Common myeloid progenitor, CD34-positive (primary cell): ENCODE results near the gene DVL1.

Experiments used
- CTCF ChIA-PET: fragments of 350-600 bp; sonication (Branson Sonifier 250); formaldehyde crosslinking; loops from one replicate; lab custom pipeline; 2021; ENCODE audit warnings: antibody characterized with exemption; lab: Charles Lee
- POLR2A ChIA-PET: fragments of 350-600 bp; sonication (Branson Sonifier 250); formaldehyde crosslinking; loops from one replicate; lab custom pipeline; 2021; ENCODE audit warnings: antibody characterized with exemption; lab: Charles Lee
- DNase-seq, 3 donors: peaks; one replicate each; pipeline versions ENCODE4 v3.0.0 to v3.0.0-alpha.2; 2013
- H3K27ac ChIP-seq, 2 experiments: 1 replicate in 1 of 2; 2 replicates in 1 of 2; pipeline ENCODE4 v1.7.0; 2013; ENCODE audit warnings: inconsistent platforms in 2 of 2, low read length in 2 of 2, mild to moderate bottlenecking in 2 of 2, low read depth in 1 of 2, moderate library complexity in 1 of 2; ENCODE audit not compliant: severe bottlenecking in 2 of 2, insufficient read depth in 1 of 2, poor library complexity in 1 of 2
- H3K27me3 ChIP-seq, 5 experiments: replicated peaks in 2 of 5; 1 replicate in 3 of 5; 2 replicates in 2 of 5; pipeline versions ENCODE4 v1.6.1 to v1.7.0; 2013; ENCODE audit warnings: low read length in 4 of 5, mild to moderate bottlenecking in 2 of 5, moderate library complexity in 2 of 5, inconsistent platforms in 1 of 5; ENCODE audit not compliant: insufficient read depth in 5 of 5, control insufficient read depth in 4 of 5
- H3K36me3 ChIP-seq, 4 experiments: 1 replicate in 2 of 4; 2 replicates in 2 of 4; pipeline versions ENCODE4 v1.6.1 to v1.7.0; 2013; ENCODE audit warnings: low read length in 3 of 4, control low read depth in 1 of 4, mild to moderate bottlenecking in 1 of 4; ENCODE audit not compliant: control insufficient read depth in 4 of 4, insufficient read depth in 4 of 4
- H3K4me1 ChIP-seq, 4 experiments: 1 replicate in 3 of 4; 2 replicates in 1 of 4; pipeline versions ENCODE4 v1.6.1 to v1.7.1; 2013; ENCODE audit warnings: low read length in 3 of 4, mild to moderate bottlenecking in 3 of 4, control low read depth in 1 of 4, inconsistent platforms in 1 of 4, moderate library complexity in 1 of 4; ENCODE audit not compliant: control insufficient read depth in 4 of 4, insufficient read depth in 4 of 4; ENCODE audit errors: control extremely low read depth in 1 of 4
- H3K4me3 ChIP-seq, 7 experiments: 1 replicate in 4 of 7; 2 replicates in 3 of 7; pipeline versions ENCODE4 v1.5.1 to v1.7.0; 2013; ENCODE audit warnings: mild to moderate bottlenecking in 7 of 7, low read length in 6 of 7, moderate library complexity in 6 of 7, inconsistent platforms in 2 of 7, low read depth in 2 of 7, control low read depth in 1 of 7; ENCODE audit not compliant: insufficient read depth in 4 of 7, control insufficient read depth in 1 of 7; ENCODE audit errors: extremely low read depth in 1 of 7
- H3K9me3 ChIP-seq, 5 experiments: 1 replicate in 4 of 5; 2 replicates in 1 of 5; pipeline versions ENCODE4 v1.6.1 to v1.7.1; 2013; ENCODE audit warnings: low read length in 4 of 5, mild to moderate bottlenecking in 2 of 5, inconsistent platforms in 1 of 5, low read depth in 1 of 5, moderate library complexity in 1 of 5; ENCODE audit not compliant: control insufficient read depth in 4 of 5, insufficient read depth in 2 of 5; ENCODE audit errors: control extremely low read depth in 1 of 5
- WGBS: methylation state at CpG from one replicate; pipeline ENCODE4 v1.1.5; 2013; ENCODE audit not compliant: insufficient coverage; 5-methylcytosine and 5-hydroxymethylcytosine counted together

The DVL1 gene

GRCh38 chr1:1381294-1381693, 32.1 kb upstream of the DVL1 start:
- CTCF ChIA-PET = interaction anchor here (0.8 to 1.3 kb wide), 2 partner anchors 10 to 18 kb away, joined by 3 to 6 read pairs; partner anchors contain the start of gene CCNL2
- H3K27ac ChIP-seq = no peak overlapping the region
- peaks cover 0 to 29% (median 9%) of the 10 kb centered on the region in 4 experiments for H3K36me3 ChIP-seq
- WGBS = 80% methylated on average over 5 of the region's 8 CpGs
- no peak overlapping the region for H3K4me3 ChIP-seq
- POLR2A ChIA-PET = no interaction called here
- H3K9me3 ChIP-seq = no peaks in the 10 kb centered on the region
- no peaks in the 10 kb centered on the region for H3K27me3 ChIP-seq
- no peak for DNase-seq
- peaks cover 0 to 3% (median under 1%) of the 10 kb centered on the region in 4 experiments for H3K4me1 ChIP-seq

GRCh38 chr1:1380860-1381259, 31.6 kb upstream of the DVL1 start:
- CTCF ChIA-PET = interaction anchor here (0.8 to 1.3 kb wide), 2 partner anchors 10 to 18 kb away, joined by 3 to 6 read pairs; partner anchors contain the start of gene CCNL2
- Histone ChIP-seq H3K27ac (no peak overlapping the region), H3K4me3 (no peak overlapping the region), H3K9me3 (no peaks in the 10 kb centered on the region), H3K27me3 (no peaks in the 10 kb centered on the region), H3K4me1 (peaks cover 0 to 8% (median 5%) of the 10 kb centered on the region in 4 experiments), H3K36me3 (peaks cover 0 to 24% (median 5%) of the 10 kb centered on the region in 4 experiments)
- POLR2A ChIA-PET = no interaction called here
- no peak for DNase-seq
- WGBS = 96% methylated on average over 16 of the region's 16 CpGs

GRCh38 chr1:1377540-1378205, 28.5 kb upstream of the DVL1 start:
- no peaks in the 10 kb centered on the region for H3K9me3 ChIP-seq
- no peak overlapping the region for H3K27ac ChIP-seq
- ChIA-PET CTCF (interaction anchor here (0.6 to 1.0 kb wide), 2 partner anchors 34 to 63 kb away, joined by 3 read pairs; no protein-coding TSS in a partner anchor), POLR2A (no interaction called here)
- no peak overlapping the region for H3K4me3 ChIP-seq
- peaks cover 0 to 28% (median 20%) of the 10 kb centered on the region in 4 experiments for H3K4me1 ChIP-seq
- no peak for DNase-seq
- peaks cover 0 to 27% (median 7%) of the 10 kb centered on the region in 4 experiments for H3K36me3 ChIP-seq
- 95% methylated on average over 8 of the region's 16 CpGs for whole genome bisulfite sequencing
- H3K27me3 ChIP-seq = no peaks in the 10 kb centered on the region

GRCh38 chr1:1376551-1377226, 27.5 kb upstream of the DVL1 start:
- POLR2A ChIA-PET = interaction anchor here (1.7 kb wide), 1 partner anchor 23 kb away, joined by 10 read pairs; the partner anchor contains the start of gene CCNL2
- DNase-seq = no peak
- Histone ChIP-seq H3K9me3 (no peaks in the 10 kb centered on the region), H3K27ac (peak overlapping the region in 1 of 2 experiments; percentile 91), H3K4me1 (peaks cover 0 to 37% (median 27%) of the 10 kb centered on the region in 4 experiments), H3K36me3 (peaks cover 0 to 24% (median 7%) of the 10 kb centered on the region in 4 experiments), H3K4me3 (no peak overlapping the region), H3K27me3 (no peaks in the 10 kb centered on the region)
- 91% methylated on average over 9 of the region's 10 CpGs for WGBS
- CTCF ChIA-PET = no interaction called here

GRCh38 chr1:1374929-1375662, 25.9 kb upstream of the DVL1 start, which contains the start of gene AURKAIP1:
Gene AURKAIP1, minus strand, starts transcription at chr1:1375207. Its CDS starts 451 bp downstream, at chr1:1374756.
- under 1% methylated on average over 81 of the region's 85 CpGs for WGBS
- Histone ChIP-seq H3K9me3 (no peaks in the 10 kb centered on the region), H3K36me3 (peaks cover 0 to 19% (median 5%) of the 10 kb centered on the region in 4 experiments), H3K4me1 (peaks cover 0 to 47% (median 40%) of the 10 kb centered on the region in 4 experiments), H3K27me3 (peaks cover 0 to 6% (median 0%) of the 10 kb centered on the region in 5 experiments), H3K27ac (peak within 1 kb of the TSS; percentile 85 to 91), H3K4me3 (peak within 1 kb of the TSS; percentile 77 to 97 (median 90))
- ChIA-PET CTCF (interaction anchor here (0.6 to 1.6 kb wide), 7 partner anchors 10 to 66 kb away, joined by 3 to 5 read pairs (median 3); partner anchors contain the start of gene CCNL2), POLR2A (interaction anchor here (0.6 to 1.7 kb wide), 5 partner anchors 12 to 469 kb away, joined by 3 to 10 read pairs (median 4); partner anchors contain the start of gene CCNL2)
- peak; percentile 99 to 100 (median 100) for DNase-seq

GRCh38 chr1:1374589-1374928, 25.3 kb upstream of the DVL1 start:
- no peaks in the 10 kb centered on the region for H3K9me3 ChIP-seq
- peaks cover 0 to 47% (median 40%) of the 10 kb centered on the region in 4 experiments for H3K4me1 ChIP-seq
- H3K27ac ChIP-seq = peak overlapping the region; percentile 85 to 91
- peaks cover 0 to 8% (median 0%) of the 10 kb centered on the region in 5 experiments for H3K27me3 ChIP-seq
- peaks cover 0 to 19% (median 5%) of the 10 kb centered on the region in 4 experiments for H3K36me3 ChIP-seq
- WGBS = 1% methylated on average over 22 of the region's 24 CpGs
- DNase-seq = no peak
- ChIA-PET CTCF (interaction anchor here (0.6 to 1.6 kb wide), 4 partner anchors 9 to 28 kb away, joined by 3 to 5 read pairs (median 4); no protein-coding TSS in a partner anchor), POLR2A (interaction anchor here (1.7 kb wide), 1 partner anchor 25 kb away, joined by 10 read pairs; the partner anchor contains the start of gene CCNL2)
- peak overlapping the region; percentile 77 to 97 (median 90) for H3K4me3 ChIP-seq
